Measurements from ENCODE around the gene COMP.

DNA sequence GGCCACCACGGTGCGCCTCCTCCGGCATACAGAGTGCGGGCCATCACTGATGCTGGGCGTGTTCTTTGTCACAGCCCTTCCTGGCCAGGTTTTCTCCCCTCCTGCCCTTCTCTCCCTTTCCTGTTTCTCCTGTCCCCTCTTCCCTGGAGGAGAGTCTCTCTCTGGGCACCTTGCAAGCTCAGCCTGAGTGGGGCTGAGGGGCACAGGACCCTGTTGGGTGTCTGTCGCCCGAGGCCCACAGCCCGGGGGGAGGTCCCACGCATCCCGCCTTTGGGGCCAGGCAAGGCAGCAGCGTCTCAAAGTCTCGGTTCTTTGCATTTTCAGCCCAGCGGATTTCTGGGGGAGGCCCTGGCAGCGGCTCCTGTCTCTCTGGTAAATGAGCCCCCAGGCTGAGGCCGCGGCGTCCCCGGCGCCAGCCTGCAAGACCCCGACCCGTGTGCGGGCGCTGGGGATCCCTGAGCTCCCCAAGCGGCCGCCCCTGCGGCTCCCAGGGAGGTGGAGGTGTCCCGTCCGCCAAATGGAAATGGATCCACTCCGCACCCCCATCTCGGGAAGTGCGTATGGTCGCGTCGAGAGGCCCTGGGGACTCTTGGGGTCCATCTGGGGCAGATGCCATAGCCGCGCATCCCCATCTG lies 47.2 kb downstream of the COMP start:
- TF ChIP-seq, protein P1, sequence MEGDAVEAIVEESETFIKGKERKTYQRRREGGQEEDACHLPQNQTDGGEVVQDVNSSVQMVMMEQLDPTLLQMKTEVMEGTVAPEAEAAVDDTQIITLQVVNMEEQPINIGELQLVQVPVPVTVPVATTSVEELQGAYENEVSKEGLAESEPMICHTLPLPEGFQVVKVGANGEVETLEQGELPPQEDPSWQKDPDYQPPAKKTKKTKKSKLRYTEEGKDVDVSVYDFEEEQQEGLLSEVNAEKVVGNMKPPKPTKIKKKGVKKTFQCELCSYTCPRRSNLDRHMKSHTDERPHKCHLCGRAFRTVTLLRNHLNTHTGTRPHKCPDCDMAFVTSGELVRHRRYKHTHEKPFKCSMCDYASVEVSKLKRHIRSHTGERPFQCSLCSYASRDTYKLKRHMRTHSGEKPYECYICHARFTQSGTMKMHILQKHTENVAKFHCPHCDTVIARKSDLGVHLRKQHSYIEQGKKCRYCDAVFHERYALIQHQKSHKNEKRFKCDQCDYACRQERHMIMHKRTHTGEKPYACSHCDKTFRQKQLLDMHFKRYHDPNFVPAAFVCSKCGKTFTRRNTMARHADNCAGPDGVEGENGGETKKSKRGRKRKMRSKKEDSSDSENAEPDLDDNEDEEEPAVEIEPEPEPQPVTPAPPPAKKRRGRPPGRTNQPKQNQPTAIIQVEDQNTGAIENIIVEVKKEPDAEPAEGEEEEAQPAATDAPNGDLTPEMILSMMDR (IDR thresholded peaks at IDR 0.05) = no peak
- TF ChIP-seq ESRRA (CRISPR knock-in tag; IDR thresholded peaks at IDR 0.05; ENCODE audit: borderline replicate concordance) (no peak), ETV6 (CRISPR knock-in tag; IDR thresholded peaks at IDR 0.05) (no peak), ZBTB21 (CRISPR knock-in tag; IDR thresholded peaks at IDR 0.05; ENCODE audit: borderline replicate concordance) (no peak), NFE2L1 (CRISPR knock-in tag; IDR thresholded peaks at IDR 0.05) (no peak)

Data from WTC11 (cell line).